ENCODE measurements around the gene TMEM168.
"Not testable (repeated sequence)": the region's sequence is repeated elsewhere in the genome, so short reads cannot be mapped to it uniquely, and the experiment has no call there.

Gene TMEM168

GRCh38 chr7:112789817-112790585, at the start of gene TMEM168:
Gene TMEM168 (minus strand): TSS chr7:112790393. CDS start chr7:112784825, 5,568 bp downstream.
- DNase-seq, result peak; percentile 88

- not testable (repeated sequence) for DNase-seq
Measured at GRCh38 chr7:112835928-112836327, 45.7 kb upstream of the TMEM168 start.

- no peak for DNase-seq
Measured at GRCh38 chr7:112833082-112833481, 42.9 kb upstream of the TMEM168 start.

- no peak for DNase-seq
Measured at GRCh38 chr7:112830769-112831168, 40.6 kb upstream of the TMEM168 start.

- no peak for DNase-seq
Measured at GRCh38 chr7:112828696-112829095, 38.5 kb upstream of the TMEM168 start.

GRCh38 chr7:112821345-112821744, 31.2 kb upstream of the TMEM168 start:
- no peak for DNase-seq

- no peak for DNase-seq
Measured at GRCh38 chr7:112819536-112819935, 29.3 kb upstream of the TMEM168 start.

- DNase-seq, result no peak
Measured at GRCh38 chr7:112806156-112806555, 16.0 kb upstream of the TMEM168 start.

- DNase-seq, result no peak
Measured at GRCh38 chr7:112802406-112802805, 12.2 kb upstream of the TMEM168 start.

GRCh38 chr7:112800486-112800885, 10.3 kb upstream of the TMEM168 start:
- DNase-seq, result no peak

GRCh38 chr7:112799448-112800120, 9.4 kb upstream of the TMEM168 start:
- no peak for DNase-seq

- no peak for DNase-seq
Measured at GRCh38 chr7:112798274-112799159, 8.3 kb upstream of the TMEM168 start.

GRCh38 chr7:112796552-112796951, 6.4 kb upstream of the TMEM168 start:
- not testable (repeated sequence) for DNase-seq

- no peak for DNase-seq
Measured at GRCh38 chr7:112792441-112792840, 2.2 kb upstream of the TMEM168 start.

- DNase-seq, result no peak
Measured at GRCh38 chr7:112791465-112792168, 1.4 kb upstream of the TMEM168 start.

- DNase-seq, result no peak
Measured at GRCh38 chr7:112790586-112791003, 402 bp upstream of the TMEM168 start.

GRCh38 chr7:112789453-112789816, 758 bp downstream of the TMEM168 start:
- DNase-seq, result no peak

- DNase-seq, result no peak
Measured at GRCh38 chr7:112788778-112789343, 1.3 kb downstream of the TMEM168 start.

- DNase-seq, result no peak
Measured at GRCh38 chr7:112784603-112785002, 5.6 kb downstream of the TMEM168 start.

- DNase-seq, result peak; percentile 90
Measured at GRCh38 chr7:112782498-112782897, 7.7 kb downstream of the TMEM168 start.

GRCh38 chr7:112781558-112781957, 8.6 kb downstream of the TMEM168 start:
- no peak for DNase-seq

GRCh38 chr7:112781110-112781509, 9.1 kb downstream of the TMEM168 start:
- no peak for DNase-seq
